Kidney capillary endothelial cell (primary cell): ENCODE measurements around the gene LGALS13.

ENCODE experiments used
- DNase-seq: peaks from one replicate; pipeline ENCODE4 v3.0.0-alpha.2; 2018; ENCODE audit warnings: low spot score

Gene LGALS13

DNA sequence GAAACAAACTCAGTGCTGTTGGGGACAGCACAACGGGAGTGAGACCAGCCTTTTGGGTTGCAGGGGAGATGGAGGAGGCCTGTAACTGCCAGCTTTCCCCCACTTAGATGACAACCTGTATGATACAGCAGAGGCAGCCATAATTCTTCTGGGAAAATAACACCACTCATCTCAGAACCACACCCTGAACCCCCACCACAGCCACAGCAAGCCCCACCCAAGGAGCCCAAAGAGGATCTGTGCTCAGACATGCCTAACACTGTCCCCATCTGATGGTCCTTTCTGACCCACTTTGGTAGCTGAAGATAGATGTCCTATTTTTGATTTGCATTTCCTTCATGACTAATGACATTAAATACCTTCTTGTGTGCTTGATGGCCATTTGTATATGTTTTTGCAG lies 15.4 kb downstream of the LGALS13 start:
- DNase-seq = no peak

DNA sequence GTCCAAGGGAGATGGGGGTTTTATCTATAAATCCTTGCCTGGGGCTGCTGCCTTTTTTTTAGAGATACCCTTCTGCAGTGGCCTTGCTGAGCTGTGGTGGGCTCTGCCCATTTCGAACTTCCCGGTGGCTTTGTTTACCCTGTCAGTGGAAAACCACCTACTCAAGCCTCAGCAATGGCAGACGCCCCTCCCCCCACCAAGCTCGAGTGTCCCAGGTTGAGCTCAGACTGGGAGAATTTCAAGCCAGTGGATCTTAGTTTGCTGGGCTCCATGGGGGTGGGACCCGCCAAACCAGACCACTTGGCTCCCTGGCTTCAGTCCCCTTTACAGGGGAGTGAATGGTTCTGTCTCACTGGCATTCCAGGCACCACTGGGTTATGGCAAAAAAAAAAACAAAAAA lies 21.6 kb downstream of the LGALS13 start:
- DNase-seq = no peak

DNA sequence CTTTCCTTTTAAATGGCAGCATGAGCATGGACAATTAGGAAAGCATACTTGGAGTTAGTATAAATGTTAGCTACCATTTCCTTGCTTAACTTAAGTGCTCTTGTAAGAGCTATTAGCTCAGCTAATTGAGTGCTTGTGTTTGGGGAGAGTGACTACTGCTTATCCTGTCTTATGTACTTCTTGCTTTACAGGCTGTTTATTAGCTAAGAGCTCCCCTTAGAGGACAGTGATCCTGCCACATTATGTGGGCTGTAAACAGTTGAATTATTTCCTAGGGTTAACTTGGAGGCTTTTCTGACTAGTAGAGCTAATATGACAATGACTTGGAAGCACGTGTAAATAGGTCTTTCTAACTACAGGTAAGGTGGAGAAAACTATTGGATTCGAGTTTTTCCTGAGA lies 25.3 kb downstream of the LGALS13 start:
- peak; percentile 6 for DNase-seq

DNA sequence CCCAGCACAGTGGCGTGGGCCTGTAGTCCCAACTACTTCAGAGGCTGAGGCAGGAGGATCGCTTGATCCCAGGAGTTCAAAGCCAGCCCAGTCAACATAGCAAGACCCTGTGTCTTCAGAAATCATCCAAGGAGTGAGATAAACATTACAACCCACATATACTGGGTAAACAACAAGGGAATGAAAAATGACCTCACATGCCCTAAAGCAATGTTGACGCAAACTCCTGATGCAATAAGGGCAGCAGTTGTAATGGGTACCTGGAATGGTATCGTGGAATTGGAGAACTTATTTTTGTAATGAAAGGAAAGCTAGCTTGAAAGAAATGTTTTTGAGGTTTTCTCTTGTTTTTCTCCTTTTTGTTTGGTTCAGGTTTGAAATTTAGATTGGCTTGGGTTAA lies 28.9 kb downstream of the LGALS13 start:
- DNase-seq = no peak

DNA sequence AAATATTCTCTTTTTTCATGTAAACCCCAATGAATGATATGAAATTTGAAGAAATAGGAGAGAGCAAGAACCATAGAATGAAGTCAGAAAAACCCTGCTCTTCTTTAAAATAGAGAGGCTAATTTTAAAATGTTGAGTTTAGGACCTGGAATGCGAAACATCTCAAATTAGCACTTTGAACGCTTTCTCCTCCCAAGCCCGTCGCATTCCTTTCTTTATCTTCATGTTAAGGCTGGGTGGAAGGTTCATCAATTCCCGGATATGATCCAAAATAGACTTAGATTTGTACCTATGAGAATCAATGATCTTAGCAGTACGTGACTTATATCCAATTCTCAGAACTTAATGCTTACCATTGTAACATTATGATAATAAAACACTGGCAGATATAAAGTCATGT lies 29.3 kb downstream of the LGALS13 start:
- DNase-seq = no peak

DNA sequence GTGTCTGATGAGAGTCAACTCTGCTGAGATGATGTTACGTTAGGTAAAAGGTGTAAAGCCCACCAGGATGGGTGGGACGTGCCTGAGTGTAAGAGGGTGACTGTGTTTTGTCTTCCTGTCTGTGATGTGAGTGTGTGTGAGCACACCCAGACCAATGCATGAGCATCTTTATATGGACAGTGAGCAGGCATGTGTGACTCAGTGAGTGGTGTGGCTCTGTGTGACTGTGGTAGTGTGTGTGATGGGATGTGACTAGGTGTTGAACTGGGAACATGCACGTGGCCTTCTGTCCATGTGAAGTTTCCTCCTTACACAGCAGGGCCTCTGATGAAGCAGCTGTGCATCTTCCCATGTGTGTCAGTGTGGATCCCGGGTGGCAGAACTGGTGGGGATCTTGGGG lies 35.6 kb downstream of the LGALS13 start:
- no peak for DNase-seq

DNA sequence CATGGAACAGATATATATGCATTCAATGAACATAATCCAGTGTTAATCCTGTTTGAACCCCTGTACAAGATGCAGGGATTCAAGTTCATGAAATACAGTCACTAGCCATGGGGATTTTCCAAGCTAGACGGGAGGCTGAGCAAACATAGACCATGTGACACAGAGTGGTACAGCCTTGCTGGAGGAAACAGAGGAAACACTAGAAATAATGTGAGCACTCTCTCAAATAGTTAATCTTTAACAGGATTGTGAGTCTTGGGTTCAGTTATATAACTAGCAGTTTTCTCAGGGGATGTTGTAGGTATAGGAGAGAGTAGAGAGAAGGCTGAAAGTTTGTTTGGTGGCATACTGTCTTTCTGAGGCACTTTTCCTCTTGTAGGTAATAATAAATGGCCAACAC lies 39.4 kb downstream of the LGALS13 start:
- no peak for DNase-seq

DNA sequence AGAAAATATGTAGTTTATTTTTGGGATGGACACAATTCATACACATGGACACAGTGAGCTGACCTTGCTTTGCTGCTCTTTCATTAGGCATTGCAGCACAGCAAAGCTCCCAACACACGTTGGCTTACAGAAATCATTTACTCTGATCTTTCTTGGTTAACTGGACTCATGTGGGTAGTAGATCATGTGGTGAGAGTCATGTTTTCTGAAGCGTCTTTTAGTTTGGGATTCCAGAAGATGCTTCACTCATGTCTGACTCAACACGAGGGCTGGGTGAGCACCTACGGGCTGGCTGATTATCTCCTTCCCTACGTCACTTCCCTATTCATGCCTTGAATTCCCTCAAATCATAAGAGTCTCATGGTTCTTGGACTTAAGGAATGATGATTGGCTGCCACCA lies 41.3 kb downstream of the LGALS13 start:
- no peak for DNase-seq

DNA sequence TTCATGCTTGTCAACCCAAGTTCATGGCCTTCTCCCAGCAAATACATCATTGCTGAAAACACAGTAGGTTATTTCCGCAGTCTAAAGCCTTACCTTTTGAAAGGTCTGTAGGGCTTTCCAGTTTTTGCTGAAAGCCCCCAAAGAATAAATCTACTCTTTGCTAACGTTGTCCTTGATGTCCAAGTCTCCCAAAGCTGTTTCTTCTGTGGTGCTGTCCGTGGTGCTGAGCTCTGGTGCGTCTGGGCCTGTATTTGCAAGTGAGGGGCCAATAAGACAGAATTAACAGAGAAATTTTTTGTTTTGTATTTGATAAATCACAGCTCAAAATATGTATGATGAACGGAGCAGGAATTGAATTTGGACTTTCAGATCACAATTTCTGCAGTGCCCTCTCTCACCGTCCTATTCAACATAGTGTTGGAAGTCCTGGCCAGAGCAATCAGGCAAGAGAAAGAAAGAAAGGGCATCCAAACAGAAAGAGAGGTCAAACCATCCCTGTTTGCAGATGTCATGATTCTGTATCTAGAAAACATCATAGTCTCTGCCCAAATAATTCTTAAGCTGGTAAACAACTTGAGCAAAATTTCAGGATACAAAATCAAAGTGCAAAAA lies 43.6 kb downstream of the LGALS13 start:
- peak; percentile 9 for DNase-seq

DNA sequence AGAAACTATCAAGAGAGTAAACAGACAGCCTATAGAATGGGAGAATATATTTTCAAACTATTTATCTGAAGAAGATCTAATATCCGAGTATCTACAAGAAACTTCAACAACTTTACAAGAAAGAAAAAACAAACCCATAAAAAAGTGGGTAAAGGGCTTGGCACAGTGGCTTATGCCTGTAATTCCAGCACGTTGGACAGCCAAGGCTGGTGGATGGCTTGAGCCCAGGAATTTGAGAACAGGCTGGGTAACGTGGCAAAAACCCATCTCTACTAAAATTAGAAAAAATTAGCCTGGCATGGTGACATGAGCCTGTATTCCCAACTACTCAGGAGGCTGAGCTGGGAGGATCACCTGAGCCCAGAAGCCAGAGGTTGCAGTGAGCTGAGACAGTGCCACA lies 45.6 kb downstream of the LGALS13 start:
- DNase-seq = no peak

DNA sequence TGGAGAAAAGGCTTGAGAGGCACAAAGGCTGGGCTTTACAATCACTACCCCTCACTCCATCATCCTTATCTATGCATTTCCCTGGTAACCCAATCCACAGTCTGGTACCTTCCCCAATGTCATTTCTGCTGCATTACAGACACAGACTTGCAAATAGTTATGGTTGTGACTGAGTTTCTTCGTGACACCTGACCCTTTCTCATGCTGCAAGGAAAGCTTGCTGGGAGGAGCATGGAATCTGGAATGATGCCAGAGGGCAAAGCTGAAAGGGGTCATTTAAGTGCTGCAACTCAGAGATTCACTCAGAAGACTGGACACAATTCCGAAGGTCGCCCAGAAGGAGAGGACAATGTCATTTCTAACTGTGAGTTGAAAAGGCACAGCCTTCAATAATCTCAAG lies 53.3 kb downstream of the LGALS13 start, which contains the start of gene LGALS16:
TSS of gene LGALS16 (plus strand) at position 301 of the 400 bp plus-strand sequence. CDS start at position 350, 49 bp downstream.
- no peak for DNase-seq
